ENCODE measurements around the gene PABPC1L.

The PABPC1L gene

DNA sequence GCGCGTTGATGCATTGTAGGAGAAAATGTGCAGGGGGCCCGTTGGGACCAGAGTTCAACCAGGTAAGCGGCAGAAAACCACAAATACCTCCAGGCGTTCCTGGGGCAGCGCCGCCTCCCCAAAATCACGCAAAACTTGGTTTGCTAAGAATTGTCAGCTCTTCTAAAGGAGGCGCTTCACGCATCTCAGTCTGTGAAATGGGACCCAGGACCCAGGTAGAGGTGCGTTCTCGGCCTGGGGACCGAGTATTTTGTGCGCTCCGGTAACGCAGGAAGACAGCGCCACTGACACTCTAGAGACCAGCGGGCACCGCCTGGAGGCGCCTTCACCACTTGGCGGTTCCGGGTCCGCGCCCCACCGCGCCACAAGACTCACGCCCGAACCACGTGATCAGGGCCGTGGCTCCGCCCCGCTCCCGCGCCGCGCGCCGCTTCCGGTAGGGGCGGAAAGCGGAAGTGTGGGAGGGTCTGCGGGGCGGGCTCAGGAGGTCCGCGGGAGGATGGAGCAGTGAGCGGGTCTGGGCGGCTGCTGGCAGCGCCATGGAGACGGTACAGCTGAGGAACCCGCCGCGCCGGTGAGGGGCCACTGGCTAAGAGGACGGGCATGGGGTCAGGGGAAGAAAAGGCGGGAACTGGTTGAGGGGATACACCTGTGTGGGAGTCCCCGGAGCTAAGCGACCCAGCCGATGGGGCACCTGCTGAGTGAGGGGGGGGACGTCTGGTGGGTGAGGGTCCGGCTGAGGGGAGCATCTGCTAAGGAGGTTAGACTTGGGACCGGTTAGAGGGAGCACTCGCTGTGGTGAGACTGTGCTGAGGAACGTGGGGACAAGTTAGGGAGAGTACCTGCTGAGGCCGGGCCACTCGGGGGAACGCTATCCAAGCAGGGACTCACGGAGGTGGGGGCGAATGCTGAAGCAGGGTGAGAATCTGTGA, 56.4 kb downstream of the PABPC1L start, which contains the start of gene STK4:
TSS of gene STK4 (plus strand) at position 483 of the 932 bp plus-strand sequence. CDS start at position 540, 57 bp downstream.
- DNase-seq (ENCODE audit: low read depth in 1 of 2, low spot score in 1 of 2) = peak; percentile 94

DNA sequence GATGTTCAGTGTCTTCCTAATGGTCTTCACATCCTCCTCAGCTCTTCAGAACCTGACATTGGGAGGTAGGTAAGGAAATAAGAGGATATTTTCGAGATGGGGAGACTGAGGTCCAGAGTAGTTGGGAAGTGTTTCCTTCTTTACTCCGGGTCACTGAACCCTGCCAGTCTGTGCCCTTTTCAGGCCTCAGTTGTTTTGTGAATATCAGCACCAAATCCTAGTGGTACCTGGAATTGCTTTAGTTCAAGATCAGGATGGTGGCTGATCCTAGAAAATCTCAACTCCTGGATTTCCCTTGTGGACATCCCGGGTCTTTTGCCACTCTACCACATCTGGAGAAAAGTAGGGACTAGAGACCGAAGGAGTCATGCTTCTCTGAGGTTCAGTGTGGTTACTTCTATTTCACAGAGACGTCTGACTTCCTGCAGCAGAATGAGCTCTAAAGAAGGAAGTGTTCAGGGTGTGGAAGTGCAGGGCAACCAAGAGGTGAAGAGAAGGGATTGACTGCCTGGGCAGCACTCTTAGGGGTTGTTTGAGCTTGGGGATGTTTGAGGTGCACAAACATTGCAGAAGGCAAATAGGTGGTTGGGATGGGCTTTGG, 57.4 kb downstream of the PABPC1L start:
- DNase-seq (ENCODE audit: low read depth in 1 of 2, low spot score in 1 of 2) = no peak

DNA sequence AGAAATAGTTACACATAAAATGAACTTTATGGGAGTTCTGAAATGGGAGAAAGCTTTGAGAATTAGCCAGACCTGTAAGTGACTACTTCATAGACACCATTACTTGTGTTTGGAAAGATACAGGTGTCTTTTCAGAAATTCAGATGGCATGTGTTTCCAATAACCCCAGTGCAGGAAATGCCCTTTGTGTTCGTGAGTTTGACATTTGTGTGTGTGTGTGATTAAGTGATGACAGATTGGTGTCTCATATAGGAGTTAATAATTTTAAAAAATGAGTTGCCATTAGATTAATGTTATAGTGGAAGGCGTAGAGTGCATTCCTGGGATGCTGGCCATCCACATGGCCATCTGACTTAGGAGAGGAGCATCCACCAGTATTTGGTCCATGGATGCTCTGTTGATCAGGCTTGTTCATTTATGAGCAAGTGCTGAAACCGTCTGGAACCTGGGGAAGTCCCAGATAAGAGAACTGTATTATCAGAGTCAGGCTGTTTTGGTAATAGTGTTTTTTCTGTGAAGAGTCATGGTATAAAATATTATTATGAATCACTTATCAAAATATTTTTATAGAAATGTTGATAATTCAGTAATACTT, 59.5 kb downstream of the PABPC1L start:
- no peak for DNase-seq (ENCODE audit: low read depth in 1 of 2, low spot score in 1 of 2)

DNA sequence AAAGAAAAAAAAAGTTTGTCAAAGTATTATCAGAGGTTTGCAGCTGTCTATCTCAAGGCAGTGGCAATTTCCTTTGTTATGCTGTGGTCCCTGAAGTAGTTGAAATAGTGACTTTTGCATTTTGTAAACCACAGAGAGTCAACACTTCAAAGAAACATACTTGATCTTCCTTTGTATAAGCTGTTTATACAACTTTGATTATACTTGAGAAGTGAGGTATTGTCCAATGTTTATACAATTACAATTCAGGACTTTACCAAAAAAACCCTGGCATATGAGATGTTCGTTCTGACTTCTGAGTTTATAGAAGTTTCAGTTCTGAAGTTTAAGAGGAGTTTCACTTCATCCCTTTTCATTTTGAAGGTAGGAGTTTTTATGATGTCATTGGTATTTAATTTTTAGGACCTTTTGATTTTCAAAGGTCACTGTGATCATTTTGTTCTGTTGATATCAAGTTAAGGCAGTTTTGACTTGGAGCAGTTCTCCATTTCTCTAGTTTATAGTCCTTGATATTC, 60.4 kb downstream of the PABPC1L start:
- DNase-seq (ENCODE audit: low read depth in 1 of 2, low spot score in 1 of 2) = no peak

DNA sequence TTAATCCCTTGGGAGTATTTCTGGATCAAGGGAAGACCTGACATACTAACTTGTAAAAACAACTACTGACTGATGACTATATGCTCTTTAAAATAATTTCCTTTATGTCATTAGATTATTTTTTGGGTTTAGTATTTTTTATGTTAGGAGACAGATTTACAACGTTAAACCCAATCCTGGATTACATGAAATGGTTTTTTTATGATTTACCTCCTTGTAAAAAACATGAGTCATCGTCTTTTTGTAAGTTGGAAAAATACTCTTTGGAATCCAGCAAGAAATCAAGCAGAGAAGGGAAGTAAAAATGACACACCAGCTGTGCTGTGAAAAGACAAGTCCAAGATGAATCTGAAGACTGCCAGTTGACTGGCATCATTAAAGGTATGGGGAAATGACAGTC, 63.2 kb downstream of the PABPC1L start:
- DNase-seq (ENCODE audit: low read depth in 1 of 2, low spot score in 1 of 2) = no peak

DNA sequence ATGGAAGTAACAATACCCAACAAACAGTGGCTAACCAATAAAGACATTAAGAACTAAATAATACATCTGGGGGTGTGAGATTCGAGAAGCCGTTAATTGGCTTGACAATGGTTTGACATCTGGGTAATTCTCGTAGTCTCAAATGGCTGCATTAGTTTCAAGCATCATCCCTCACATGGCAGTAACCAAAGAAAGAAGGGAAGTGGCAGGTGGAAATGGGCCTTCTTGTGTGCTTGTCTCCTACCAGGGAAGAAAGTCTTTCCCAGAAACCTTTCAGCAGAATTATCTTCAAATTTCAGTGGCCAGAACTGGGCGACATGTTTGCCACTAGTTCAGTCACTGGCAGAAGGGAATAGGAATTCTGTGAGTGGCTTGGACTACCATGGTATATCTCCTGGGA, 66.8 kb downstream of the PABPC1L start:
- no peak for DNase-seq (ENCODE audit: low read depth in 1 of 2, low spot score in 1 of 2)

DNA sequence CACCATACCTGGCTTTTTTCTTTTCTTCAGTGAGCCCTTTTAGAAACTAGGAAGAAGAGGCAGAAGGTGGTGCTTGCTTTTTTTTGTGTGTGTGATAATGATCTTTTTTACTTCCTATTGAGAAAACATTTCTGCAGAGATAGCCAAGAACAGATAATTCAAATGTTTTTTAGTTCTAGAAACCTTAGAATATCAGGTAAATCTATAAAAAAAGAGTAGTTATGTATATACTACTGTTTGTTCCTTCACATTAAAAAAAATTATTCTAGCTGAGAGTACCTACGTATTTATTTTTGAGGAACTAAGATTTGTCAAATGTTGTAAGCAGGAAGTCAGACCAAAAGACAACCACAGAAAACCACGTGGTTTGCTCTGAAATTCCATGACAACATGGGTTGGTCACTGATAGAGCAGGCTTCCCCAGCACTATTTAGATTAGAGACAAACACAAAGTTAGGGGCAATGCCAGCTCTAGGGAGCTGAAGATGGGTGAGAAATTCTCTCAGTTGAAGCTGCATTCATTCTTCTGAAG, 69.3 kb downstream of the PABPC1L start:
- peak in 1 of 2 donors; percentile 42 for DNase-seq (ENCODE audit: low read depth in 1 of 2, low spot score in 1 of 2)

DNA sequence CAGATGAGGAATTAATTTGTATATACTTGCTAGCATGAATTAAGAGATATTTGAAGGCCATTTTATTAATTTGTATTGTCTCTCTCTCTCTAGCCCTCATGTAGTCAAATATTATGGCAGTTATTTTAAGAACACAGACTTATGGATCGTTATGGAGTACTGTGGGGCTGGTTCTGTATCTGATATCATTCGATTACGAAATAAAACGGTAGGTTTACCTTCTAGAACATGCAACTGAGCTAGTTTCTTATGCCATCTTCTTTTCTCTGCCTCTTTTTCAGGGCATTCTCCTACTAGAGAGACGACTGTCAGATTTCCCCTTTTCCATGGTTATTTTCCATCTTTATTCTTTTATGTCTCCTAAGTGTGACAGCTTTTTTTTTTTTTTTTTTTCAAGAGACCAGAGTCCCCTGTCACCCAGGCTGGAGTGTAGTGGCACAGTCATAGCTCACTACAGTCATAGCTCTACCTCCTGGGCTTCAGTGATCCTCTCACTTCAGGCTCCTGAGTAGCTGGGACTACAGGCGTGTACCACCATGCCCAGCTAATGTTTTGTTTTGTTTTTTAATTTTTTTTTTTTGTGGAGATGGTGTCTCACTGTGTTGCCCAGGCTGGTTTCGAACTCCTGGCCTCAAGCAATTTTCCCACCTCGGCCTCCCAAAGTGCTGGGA, 72.0 kb downstream of the PABPC1L start:
- DNase-seq (ENCODE audit: low read depth in 1 of 2, low spot score in 1 of 2) = no peak

DNA sequence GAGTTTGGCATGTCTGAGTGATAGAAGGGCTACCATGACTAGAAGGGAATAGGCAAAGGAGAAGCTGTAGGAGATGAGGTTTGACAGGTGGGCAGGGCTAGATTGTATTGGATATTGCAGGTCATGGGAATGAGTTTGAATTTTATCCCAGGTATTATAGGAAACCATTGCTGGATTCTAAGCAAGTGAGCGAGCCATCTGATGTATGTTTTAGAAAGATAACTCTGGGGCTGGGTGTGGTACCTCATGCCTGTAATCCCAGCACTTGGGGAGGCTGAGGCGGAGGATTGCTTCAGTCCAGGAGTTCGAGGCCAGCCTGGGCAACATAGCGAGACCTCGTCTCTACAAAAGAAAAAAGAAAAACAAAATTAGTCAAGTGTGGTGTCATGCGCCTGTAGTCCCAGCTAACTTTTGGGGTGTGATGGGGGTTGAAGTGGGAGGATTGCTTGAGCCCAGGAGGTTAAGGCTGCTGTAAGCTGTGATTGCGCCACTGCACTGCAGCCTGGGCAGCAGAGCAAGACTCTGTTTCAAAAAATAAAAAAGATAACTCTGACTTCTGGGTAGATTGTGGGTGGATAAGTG, 73.3 kb downstream of the PABPC1L start:
- DNase-seq (ENCODE audit: low read depth in 1 of 2, low spot score in 1 of 2) = no peak

DNA sequence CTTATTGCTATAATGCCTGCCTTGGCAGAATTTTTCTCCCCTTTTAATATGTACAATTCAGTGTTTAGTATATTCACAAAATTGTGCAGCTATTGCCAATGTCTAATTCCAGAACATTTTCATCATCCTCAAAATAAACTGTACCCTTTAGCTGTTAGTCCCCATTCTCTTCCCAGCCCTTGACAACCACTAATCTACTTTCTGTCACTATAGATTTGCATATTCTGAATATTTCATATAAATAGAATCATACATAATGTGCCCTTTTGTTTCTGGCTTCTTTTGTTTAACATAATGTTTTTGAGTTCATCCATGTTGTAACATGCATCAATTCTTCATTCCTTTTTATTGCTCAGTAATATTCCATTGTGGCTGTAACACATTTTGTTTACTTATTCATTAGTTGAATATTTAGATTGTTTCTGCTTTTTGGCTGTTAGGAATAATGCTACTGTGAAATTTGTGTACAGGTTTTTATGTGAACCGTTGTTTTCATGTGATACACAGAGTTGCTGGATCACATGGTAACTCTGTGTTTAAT, 78.8 kb downstream of the PABPC1L start:
- no peak for DNase-seq (ENCODE audit: low read depth in 1 of 2, low spot score in 1 of 2)
